Measurements from ENCODE around the gene RASGRP4.

Gene RASGRP4

DNA sequence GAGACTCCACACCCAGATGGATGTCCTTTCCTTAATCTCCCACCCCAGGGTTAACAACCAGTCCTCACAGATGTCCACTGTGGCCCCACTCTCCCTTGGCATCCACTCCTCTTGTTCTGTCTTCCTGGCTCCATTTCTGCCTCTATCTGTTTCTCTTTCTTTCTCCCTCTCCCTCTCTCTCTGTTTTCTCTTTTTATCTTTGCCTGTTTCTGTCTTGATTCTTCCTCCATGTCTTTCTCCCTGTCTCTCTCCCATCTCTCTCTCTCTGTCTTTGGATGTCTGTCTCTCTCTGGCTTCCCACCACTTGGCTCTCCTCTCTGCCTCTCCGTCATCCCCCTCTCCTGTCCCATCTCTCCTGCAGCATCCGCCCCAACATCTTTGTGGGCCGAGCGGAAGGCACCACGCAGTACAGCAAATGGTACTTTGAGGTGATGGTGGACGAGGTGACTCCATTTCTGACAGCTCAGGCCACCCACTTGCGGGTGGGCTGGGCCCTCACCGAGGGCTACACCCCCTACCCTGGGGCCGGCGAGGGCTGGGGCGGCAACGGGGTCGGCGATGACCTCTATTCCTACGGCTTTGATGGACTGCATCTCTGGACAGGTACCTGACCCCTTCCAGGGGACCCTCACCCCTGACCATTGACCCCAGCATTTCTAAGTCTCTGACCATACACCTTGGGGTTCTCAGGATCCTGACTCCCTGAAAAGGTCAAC lies 31.8 kb upstream of the RASGRP4 start:
- peaks cover 48% of the 10 kb centered on the region for H3K36me3 ChIP-seq (ENCODE audit: control insufficient read depth, low read depth, low read length)
- no peaks in the 10 kb centered on the region for H3K27me3 ChIP-seq (ENCODE audit: control insufficient read depth, insufficient read depth, low read length)
- H3K4me1 ChIP-seq (ENCODE audit: control insufficient read depth, low read depth, low read length) = no peaks in the 10 kb centered on the region
- H3K4me3 ChIP-seq (ENCODE audit: low read length) = no peak overlapping the region
- no peak overlapping the region for H3K27ac ChIP-seq (ENCODE audit: low read length)
- H3K9me3 ChIP-seq (ENCODE audit: control insufficient read depth, low read depth, low read length) = no peaks in the 10 kb centered on the region
- H3K9ac ChIP-seq (ENCODE audit: low read length) = no peak overlapping the region

- Histone ChIP-seq H3K9ac (ENCODE audit: low read length) (no peak overlapping the region), H3K9me3 (ENCODE audit: control insufficient read depth, low read depth, low read length) (no peaks in the 10 kb centered on the region), H3K27me3 (ENCODE audit: control insufficient read depth, insufficient read depth, low read length) (no peaks in the 10 kb centered on the region), H3K4me3 (ENCODE audit: low read length) (no peak overlapping the region), H3K27ac (ENCODE audit: low read length) (no peak overlapping the region), H3K4me1 (ENCODE audit: control insufficient read depth, low read depth, low read length) (no peaks in the 10 kb centered on the region), H3K36me3 (ENCODE audit: control insufficient read depth, low read depth, low read length) (peaks cover 45% of the 10 kb centered on the region)
Measured at GRCh38 chr19:38457202-38457601, 31.2 kb upstream of the RASGRP4 start.

DNA sequence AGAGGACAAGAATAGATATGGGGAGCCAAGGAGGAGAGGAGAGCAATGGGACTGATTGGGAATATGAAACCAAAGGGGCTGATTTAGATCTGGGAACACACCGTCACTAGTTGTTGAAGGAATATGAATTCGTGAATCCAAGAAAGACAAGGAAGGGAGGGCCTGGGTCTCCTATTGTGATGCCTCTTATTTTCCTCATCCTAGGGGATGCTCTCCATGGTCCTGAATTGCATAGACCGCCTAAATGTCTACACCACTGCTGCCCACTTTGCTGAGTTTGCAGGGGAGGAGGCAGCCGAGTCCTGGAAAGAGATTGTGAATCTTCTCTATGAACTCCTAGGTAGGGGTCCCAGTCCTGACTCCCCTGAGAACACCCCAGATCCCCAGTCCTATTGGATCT lies 29.0 kb upstream of the RASGRP4 start:
- no peaks in the 10 kb centered on the region for H3K9me3 ChIP-seq (ENCODE audit: control insufficient read depth, low read depth, low read length)
- H3K4me3 ChIP-seq (ENCODE audit: low read length) = no peak overlapping the region

GRCh38 chr19:38453596-38453995 lies 27.6 kb upstream of the RASGRP4 start:
- Histone ChIP-seq H3K9ac (ENCODE audit: low read length) (no peak overlapping the region), H3K4me1 (ENCODE audit: control insufficient read depth, low read depth, low read length) (no peaks in the 10 kb centered on the region), H3K36me3 (ENCODE audit: control insufficient read depth, low read depth, low read length) (peaks cover 24% of the 10 kb centered on the region), H3K27ac (ENCODE audit: low read length) (no peak overlapping the region), H3K9me3 (ENCODE audit: control insufficient read depth, low read depth, low read length) (no peaks in the 10 kb centered on the region), H3K27me3 (ENCODE audit: control insufficient read depth, insufficient read depth, low read length) (no peaks in the 10 kb centered on the region), H3K4me3 (ENCODE audit: low read length) (no peak overlapping the region)

More for the DNA sequence above, 29.0 kb upstream of the RASGRP4 start:
- H3K9ac ChIP-seq (ENCODE audit: low read length) = no peak overlapping the region
- H3K27ac ChIP-seq (ENCODE audit: low read length) = no peak overlapping the region
- peaks cover 37% of the 10 kb centered on the region for H3K36me3 ChIP-seq (ENCODE audit: control insufficient read depth, low read depth, low read length)
- no peaks in the 10 kb centered on the region for H3K27me3 ChIP-seq (ENCODE audit: control insufficient read depth, insufficient read depth, low read length)
- no peaks in the 10 kb centered on the region for H3K4me1 ChIP-seq (ENCODE audit: control insufficient read depth, low read depth, low read length)

DNA sequence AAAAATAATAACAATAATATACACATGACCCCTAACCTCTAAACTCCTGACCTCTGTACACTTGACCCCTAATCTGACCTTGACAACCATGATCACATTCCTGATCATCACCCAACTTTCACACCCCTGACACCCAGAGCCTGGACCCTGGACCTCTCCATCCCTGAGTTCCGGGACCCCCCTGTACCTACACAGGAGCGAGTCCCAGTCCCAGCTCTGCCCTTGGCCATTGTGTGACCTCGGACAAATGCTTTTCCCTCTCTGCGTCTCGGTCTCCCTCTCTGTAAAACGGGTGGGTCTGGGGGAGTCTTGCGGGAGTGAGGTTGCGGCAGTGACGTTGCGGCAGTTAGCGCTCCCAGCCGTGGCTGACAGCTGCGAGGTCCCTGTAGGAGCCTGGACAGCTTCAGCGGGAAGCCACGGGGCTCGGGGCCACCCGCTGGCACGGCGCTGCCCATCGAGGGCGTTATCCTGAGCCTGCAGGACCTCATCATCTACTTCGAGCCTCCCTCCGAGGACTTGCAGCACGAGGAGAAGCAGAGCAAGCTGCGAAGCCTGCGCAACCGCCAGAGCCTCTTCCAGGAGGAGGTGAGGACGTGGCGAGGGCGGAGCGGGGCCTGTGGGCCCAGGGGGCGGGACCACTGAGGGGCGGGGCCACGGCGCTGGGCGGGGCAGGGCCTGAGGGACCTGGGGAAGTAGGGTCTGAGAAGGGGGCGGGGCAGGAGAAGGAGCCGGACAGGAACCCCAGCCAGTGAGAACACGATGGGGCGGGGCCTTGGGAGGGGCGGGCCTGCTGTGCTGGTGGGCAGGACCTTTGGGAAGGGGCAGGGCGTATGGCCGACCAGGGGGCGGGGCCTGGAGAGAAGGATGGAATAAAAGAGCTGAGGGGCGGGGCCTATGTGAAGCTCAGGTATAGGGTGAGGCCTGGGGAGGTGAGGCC lies 26.7 kb upstream of the RASGRP4 start:
- no peak overlapping the region for H3K4me3 ChIP-seq (ENCODE audit: low read length)
- peaks cover 17% of the 10 kb centered on the region for H3K36me3 ChIP-seq (ENCODE audit: control insufficient read depth, low read depth, low read length)
- H3K9me3 ChIP-seq (ENCODE audit: control insufficient read depth, low read depth, low read length) = no peaks in the 10 kb centered on the region
- no peak overlapping the region for H3K9ac ChIP-seq (ENCODE audit: low read length)
- H3K4me1 ChIP-seq (ENCODE audit: control insufficient read depth, low read depth, low read length) = no peaks in the 10 kb centered on the region
- no peaks in the 10 kb centered on the region for H3K27me3 ChIP-seq (ENCODE audit: control insufficient read depth, insufficient read depth, low read length)
- no peak overlapping the region for H3K27ac ChIP-seq (ENCODE audit: low read length)

DNA sequence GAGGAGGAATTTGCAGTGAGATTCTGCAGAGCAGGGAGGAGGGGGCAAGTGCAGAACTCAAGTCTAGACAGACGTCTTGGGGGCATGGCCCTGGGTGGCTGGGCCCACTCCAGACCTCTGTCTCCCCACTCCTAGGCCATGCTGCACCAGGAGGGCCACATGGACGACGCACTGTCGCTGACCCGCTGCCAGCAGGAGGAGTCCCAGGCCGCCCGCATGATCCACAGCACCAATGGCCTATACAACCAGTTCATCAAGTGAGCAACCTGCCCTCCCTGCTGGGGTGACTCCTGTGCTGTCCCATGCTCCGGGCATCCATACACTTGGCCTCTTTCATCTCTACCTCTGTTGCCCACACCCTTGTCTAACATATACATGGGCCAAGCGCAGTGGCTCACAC lies 25.6 kb upstream of the RASGRP4 start:
- Histone ChIP-seq H3K9me3 (ENCODE audit: control insufficient read depth, low read depth, low read length) (no peaks in the 10 kb centered on the region), H3K27ac (ENCODE audit: low read length) (no peak overlapping the region), H3K4me1 (ENCODE audit: control insufficient read depth, low read depth, low read length) (no peaks in the 10 kb centered on the region), H3K27me3 (ENCODE audit: control insufficient read depth, insufficient read depth, low read length) (no peaks in the 10 kb centered on the region), H3K4me3 (ENCODE audit: low read length) (no peak overlapping the region), H3K36me3 (ENCODE audit: control insufficient read depth, low read depth, low read length) (peaks cover 9% of the 10 kb centered on the region), H3K9ac (ENCODE audit: low read length) (no peak overlapping the region)

DNA sequence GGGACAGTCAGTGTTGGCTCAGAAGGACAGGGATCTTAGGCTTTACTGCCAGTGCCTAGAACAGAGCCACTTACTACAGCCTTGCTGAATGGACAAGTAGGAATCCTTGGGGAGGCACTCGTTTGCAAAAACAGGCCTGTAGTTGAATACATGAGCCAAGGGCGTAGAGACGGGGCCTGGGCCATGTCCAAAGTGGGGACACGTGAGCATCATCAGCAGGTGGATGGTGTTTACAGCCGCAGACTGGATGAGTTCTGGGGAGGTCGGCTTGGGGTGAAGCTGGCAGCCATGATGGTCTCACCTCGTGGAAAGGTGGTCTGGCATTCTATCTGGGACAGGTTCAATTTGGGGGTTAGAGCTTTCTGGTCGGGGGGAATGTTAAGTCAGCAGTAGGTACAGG lies 25.0 kb upstream of the RASGRP4 start:
- no peak overlapping the region for H3K9ac ChIP-seq (ENCODE audit: low read length)
- H3K4me3 ChIP-seq (ENCODE audit: low read length) = no peak overlapping the region
- H3K4me1 ChIP-seq (ENCODE audit: control insufficient read depth, low read depth, low read length) = no peaks in the 10 kb centered on the region
- peaks cover 9% of the 10 kb centered on the region for H3K36me3 ChIP-seq (ENCODE audit: control insufficient read depth, low read depth, low read length)
- H3K9me3 ChIP-seq (ENCODE audit: control insufficient read depth, low read depth, low read length) = no peaks in the 10 kb centered on the region
- H3K27ac ChIP-seq (ENCODE audit: low read length) = no peak overlapping the region
- H3K27me3 ChIP-seq (ENCODE audit: control insufficient read depth, insufficient read depth, low read length) = no peaks in the 10 kb centered on the region

DNA sequence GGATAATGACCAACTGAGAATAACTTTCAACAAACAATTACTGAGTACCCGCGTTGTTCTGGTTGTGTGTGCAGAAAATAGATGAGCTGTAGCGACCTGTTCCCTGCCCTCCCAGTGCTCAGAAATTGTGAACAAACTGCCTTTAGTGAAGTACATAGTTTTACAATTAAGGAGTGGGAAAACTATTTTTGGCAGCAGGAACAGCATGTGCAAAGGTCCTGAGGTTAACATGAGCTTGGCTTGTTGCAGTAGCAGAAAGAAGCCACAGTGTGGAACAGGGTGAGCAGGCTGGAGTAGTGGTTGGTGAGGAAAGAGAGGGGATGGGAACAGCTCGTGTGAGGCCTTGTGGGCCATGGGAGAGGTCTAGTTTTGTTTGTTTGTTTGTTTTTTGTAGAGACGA lies 23.5 kb upstream of the RASGRP4 start:
- Histone ChIP-seq H3K9me3 (ENCODE audit: control insufficient read depth, low read depth, low read length) (no peaks in the 10 kb centered on the region), H3K4me1 (ENCODE audit: control insufficient read depth, low read depth, low read length) (no peaks in the 10 kb centered on the region), H3K27me3 (ENCODE audit: control insufficient read depth, insufficient read depth, low read length) (no peaks in the 10 kb centered on the region), H3K27ac (ENCODE audit: low read length) (no peak overlapping the region), H3K4me3 (ENCODE audit: low read length) (no peak overlapping the region), H3K9ac (ENCODE audit: low read length) (no peak overlapping the region), H3K36me3 (ENCODE audit: control insufficient read depth, low read depth, low read length) (peaks cover 4% of the 10 kb centered on the region)

GRCh38 chr19:38448225-38448624 lies 22.2 kb upstream of the RASGRP4 start:
- no peaks in the 10 kb centered on the region for H3K9me3 ChIP-seq (ENCODE audit: control insufficient read depth, low read depth, low read length)
- H3K27me3 ChIP-seq (ENCODE audit: control insufficient read depth, insufficient read depth, low read length) = no peaks in the 10 kb centered on the region

GRCh38 chr19:38445362-38445761 lies 19.3 kb upstream of the RASGRP4 start:
- Histone ChIP-seq H3K9ac (ENCODE audit: low read length) (no peak overlapping the region), H3K36me3 (ENCODE audit: control insufficient read depth, low read depth, low read length) (peaks cover 8% of the 10 kb centered on the region), H3K27ac (ENCODE audit: low read length) (no peak overlapping the region), H3K4me1 (ENCODE audit: control insufficient read depth, low read depth, low read length) (no peaks in the 10 kb centered on the region), H3K27me3 (ENCODE audit: control insufficient read depth, insufficient read depth, low read length) (no peaks in the 10 kb centered on the region), H3K4me3 (ENCODE audit: low read length) (no peak overlapping the region), H3K9me3 (ENCODE audit: control insufficient read depth, low read depth, low read length) (no peaks in the 10 kb centered on the region)

More at GRCh38 chr19:38448225-38448624, 22.2 kb upstream of the RASGRP4 start:
- H3K4me1 ChIP-seq (ENCODE audit: control insufficient read depth, low read depth, low read length) = no peaks in the 10 kb centered on the region
- H3K36me3 ChIP-seq (ENCODE audit: control insufficient read depth, low read depth, low read length) = peaks cover 8% of the 10 kb centered on the region
- no peak overlapping the region for H3K9ac ChIP-seq (ENCODE audit: low read length)
- H3K4me3 ChIP-seq (ENCODE audit: low read length) = no peak overlapping the region
- H3K27ac ChIP-seq (ENCODE audit: low read length) = no peak overlapping the region

GRCh38 chr19:38444026-38444425 lies 18.0 kb upstream of the RASGRP4 start:
- H3K9ac ChIP-seq (ENCODE audit: low read length) = no peak overlapping the region
- peaks cover 8% of the 10 kb centered on the region for H3K36me3 ChIP-seq (ENCODE audit: control insufficient read depth, low read depth, low read length)
- no peak overlapping the region for H3K27ac ChIP-seq (ENCODE audit: low read length)
- H3K9me3 ChIP-seq (ENCODE audit: control insufficient read depth, low read depth, low read length) = no peaks in the 10 kb centered on the region
- H3K27me3 ChIP-seq (ENCODE audit: control insufficient read depth, insufficient read depth, low read length) = no peaks in the 10 kb centered on the region
- no peak overlapping the region for H3K4me3 ChIP-seq (ENCODE audit: low read length)
- H3K4me1 ChIP-seq (ENCODE audit: control insufficient read depth, low read depth, low read length) = no peaks in the 10 kb centered on the region
